ENCODE measurements around the gene SLC9A9.

SLC9A9 gene

DNA sequence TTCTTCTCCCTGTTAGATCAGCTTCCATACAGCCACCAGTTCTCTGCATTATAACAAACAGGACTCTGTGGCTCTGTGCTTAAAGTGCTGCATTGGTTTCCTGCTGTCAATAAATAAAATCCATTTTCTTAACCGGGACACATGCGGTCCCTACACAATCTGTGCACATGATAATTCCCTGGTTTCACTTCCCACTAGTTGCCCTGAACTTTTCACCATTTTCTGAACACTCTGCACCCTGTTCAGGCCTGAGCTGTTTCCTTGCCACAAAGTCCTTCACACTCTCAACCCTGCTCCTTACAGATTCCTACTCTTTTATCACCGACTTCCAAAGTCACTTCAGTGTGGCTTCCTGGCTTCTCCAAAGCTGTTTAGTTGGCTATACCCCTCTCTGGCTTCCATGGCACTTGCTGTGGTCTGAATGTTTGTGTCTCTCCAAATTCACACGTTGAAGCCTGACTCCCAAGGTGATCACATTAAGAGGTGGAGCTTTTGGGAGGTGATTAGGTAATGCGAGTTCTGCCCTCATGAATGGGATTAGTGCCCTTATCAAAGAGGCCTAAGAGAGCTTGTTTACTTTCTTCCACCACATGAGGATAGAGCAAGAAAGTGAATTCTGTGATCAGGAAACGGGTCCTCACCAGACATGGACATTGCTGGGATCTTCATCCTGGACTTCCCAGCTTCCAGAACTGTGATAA is 495.3 kb downstream of the SLC9A9 start:
- Mint-ChIP-seq H3K27ac (peak overlapping the region; percentile 26), H3K4me1 (peaks cover 31% of the 10 kb centered on the region), H3K4me3 (no peak overlapping the region), H3K27me3 (ENCODE audit: low read depth, poor library complexity) (no peaks in the 10 kb centered on the region), H3K9me3 (no peaks in the 10 kb centered on the region), H3K36me3 (ENCODE audit: low read depth) (no peaks in the 10 kb centered on the region)
- TF ChIP-seq, protein P1, sequence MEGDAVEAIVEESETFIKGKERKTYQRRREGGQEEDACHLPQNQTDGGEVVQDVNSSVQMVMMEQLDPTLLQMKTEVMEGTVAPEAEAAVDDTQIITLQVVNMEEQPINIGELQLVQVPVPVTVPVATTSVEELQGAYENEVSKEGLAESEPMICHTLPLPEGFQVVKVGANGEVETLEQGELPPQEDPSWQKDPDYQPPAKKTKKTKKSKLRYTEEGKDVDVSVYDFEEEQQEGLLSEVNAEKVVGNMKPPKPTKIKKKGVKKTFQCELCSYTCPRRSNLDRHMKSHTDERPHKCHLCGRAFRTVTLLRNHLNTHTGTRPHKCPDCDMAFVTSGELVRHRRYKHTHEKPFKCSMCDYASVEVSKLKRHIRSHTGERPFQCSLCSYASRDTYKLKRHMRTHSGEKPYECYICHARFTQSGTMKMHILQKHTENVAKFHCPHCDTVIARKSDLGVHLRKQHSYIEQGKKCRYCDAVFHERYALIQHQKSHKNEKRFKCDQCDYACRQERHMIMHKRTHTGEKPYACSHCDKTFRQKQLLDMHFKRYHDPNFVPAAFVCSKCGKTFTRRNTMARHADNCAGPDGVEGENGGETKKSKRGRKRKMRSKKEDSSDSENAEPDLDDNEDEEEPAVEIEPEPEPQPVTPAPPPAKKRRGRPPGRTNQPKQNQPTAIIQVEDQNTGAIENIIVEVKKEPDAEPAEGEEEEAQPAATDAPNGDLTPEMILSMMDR (IDR thresholded peaks at IDR 0.05), result no peak
- DNase-seq, result no peak

DNA sequence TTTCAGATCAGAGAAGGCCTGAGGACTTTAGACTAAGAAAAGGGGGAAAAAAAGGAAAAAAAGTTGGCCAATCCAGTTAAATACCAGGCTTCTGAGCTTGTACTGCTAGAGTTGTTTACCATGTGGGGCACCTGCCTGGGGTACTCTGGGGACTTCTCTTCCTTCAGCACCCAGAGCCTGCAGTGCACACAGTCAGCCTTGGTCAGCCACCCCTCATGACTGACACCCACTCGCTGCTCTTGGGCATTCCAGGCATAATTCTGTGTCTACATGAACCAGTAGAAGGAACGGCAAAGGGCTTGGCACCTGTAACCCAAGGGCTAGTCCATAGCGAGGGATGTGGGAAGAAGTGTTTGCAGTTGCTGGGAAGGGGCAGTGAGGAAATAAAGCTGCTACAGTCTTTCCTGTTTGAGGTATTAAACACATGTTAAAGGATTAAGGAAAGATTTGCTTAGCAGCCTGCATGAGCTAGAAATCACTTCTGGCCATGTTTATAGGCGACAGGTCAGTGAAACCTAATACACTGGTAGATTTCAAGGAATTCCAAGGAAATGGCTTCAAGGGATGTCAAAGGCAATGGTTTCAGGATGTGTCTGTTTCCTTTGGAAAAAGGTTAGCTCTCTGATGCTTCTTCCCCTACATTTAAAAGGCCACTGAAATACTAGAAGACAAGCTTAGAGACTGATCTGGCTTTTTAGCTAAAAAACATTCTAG is 496.2 kb downstream of the SLC9A9 start:
- H3K27ac Mint-ChIP-seq, result peak overlapping the region; percentile 83
- H3K9me3 Mint-ChIP-seq, result no peaks in the 10 kb centered on the region
- peaks cover 3% of the 10 kb centered on the region for H3K27me3 Mint-ChIP-seq (ENCODE audit: low read depth, poor library complexity)
- no peak overlapping the region for H3K4me3 Mint-ChIP-seq
- peaks cover 31% of the 10 kb centered on the region for H3K4me1 Mint-ChIP-seq
- H3K36me3 Mint-ChIP-seq (ENCODE audit: low read depth), result no peaks in the 10 kb centered on the region
- DNase-seq, result no peak
- TF ChIP-seq, protein P1 (IDR thresholded peaks at IDR 0.05), result no peak

DNA sequence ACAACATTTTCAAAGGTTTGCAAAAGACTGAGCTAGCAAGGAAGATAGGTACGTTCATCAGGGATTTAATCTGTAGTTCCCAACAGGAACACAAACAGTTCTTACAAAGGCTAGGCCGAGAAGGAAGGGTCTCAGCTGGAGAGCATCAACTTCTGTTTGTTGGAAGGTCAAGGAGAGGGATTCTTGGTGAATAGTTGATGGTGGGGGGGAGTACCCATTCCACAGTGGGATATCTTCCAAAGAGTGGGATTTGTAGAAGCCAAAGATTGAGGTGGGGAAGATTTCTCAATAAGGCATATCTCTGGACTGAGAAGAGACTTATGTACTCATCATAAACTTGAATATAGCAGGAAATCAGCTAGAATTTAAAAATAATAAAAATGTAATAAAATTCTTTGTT is 496.9 kb downstream of the SLC9A9 start:
- H3K27me3 Mint-ChIP-seq (ENCODE audit: low read depth, poor library complexity), result peaks cover 5% of the 10 kb centered on the region
- H3K9me3 Mint-ChIP-seq, result no peaks in the 10 kb centered on the region
- DNase-seq, result no peak
- H3K36me3 Mint-ChIP-seq (ENCODE audit: low read depth), result no peaks in the 10 kb centered on the region
- no peak overlapping the region for H3K4me3 Mint-ChIP-seq
- TF ChIP-seq, protein P1 (IDR thresholded peaks at IDR 0.05), result no peak
- peak overlapping the region; percentile 90 for H3K27ac Mint-ChIP-seq
- peaks cover 31% of the 10 kb centered on the region for H3K4me1 Mint-ChIP-seq

DNA sequence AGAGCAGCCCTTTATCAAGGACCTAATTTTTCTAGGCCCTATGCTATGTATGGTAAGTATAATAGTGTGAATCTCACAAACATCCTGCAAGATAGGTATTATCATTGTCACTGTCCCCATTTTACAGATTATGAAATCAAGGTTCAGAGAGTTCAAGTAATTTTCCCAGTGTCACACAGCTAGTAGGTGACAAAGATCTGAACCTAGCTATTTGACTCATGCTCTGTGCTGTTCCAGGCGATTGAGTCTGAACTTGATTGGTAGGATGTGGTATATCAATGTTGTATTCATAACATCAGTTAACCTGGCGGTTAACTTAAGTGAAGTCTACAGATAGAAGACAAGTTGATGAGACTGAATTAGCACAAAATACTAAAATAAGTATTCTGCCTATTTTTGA is 498.8 kb downstream of the SLC9A9 start:
- Mint-ChIP-seq H3K4me1 (peaks cover 31% of the 10 kb centered on the region), H3K9me3 (no peaks in the 10 kb centered on the region), H3K27me3 (ENCODE audit: low read depth, poor library complexity) (peaks cover 5% of the 10 kb centered on the region), H3K36me3 (ENCODE audit: low read depth) (no peaks in the 10 kb centered on the region), H3K27ac (no peak overlapping the region), H3K4me3 (no peak overlapping the region)
- TF ChIP-seq, protein P1 (IDR thresholded peaks at IDR 0.05), result no peak
- DNase-seq, result no peak

DNA sequence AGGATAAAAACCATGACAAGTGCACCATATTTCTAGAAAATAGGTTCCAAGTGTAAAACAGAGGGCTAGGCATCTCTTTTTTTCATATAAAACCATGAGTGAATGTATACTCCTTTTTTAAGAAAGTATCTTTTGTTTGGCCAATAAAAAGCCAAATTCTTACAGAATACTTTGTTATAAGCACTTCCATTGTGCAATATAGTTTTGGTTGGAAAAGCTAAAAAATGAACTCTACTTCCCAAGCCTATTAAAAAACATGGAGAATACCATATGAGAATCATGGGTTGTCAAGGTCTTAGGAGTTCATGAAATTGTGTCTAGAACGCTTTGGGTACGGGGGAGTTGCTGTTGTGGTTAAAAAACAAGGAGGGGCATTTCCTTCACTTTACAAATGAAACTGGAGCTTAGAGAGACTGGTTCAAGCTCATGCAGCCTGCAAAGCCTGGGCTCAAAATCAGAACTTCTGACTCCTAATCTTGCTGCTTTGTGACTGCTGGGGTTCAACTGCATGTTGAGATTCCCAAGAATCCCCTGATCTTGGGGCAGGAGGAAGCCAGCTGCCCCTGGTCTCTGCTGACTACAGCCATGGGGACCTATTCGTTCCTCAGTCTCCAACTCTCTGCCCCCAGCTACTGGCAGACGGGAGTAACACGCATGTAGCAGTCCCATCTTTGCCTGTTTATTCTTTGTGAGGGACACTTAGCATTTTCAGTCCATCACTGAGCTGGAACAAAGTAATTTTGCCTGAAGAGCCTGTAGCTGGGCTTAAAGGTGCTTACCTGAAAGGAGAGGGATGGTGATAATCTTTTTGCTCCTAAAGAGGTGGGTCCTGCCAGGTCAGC is 499.6 kb downstream of the SLC9A9 start:
- Mint-ChIP-seq H3K4me3 (no peak overlapping the region), H3K4me1 (peaks cover 28% of the 10 kb centered on the region), H3K36me3 (ENCODE audit: low read depth) (no peaks in the 10 kb centered on the region), H3K27ac (no peak overlapping the region), H3K9me3 (no peaks in the 10 kb centered on the region), H3K27me3 (ENCODE audit: low read depth, poor library complexity) (peaks cover 5% of the 10 kb centered on the region)
- TF ChIP-seq, protein P1 (IDR thresholded peaks at IDR 0.05), result no peak
- DNase-seq, result no peak

Measured in nephron progenitor cell (in vitro differentiated cells).